NCI-H345 treated with DMSO at 0.1 percent for 48 hours (cell line): ENCODE results near the gene LANCL3.
"Not testable (repeated sequence)": the region's sequence is repeated elsewhere in the genome, so short reads cannot be mapped to it uniquely, and the experiment has no call there.

Source experiments
- DNase-seq: peaks from one replicate; lab custom pipeline; 2025; ENCODE audit not compliant: unreplicated experiment; lab: John Stamatoyannopoulos, UW

LANCL3 gene

DNA sequence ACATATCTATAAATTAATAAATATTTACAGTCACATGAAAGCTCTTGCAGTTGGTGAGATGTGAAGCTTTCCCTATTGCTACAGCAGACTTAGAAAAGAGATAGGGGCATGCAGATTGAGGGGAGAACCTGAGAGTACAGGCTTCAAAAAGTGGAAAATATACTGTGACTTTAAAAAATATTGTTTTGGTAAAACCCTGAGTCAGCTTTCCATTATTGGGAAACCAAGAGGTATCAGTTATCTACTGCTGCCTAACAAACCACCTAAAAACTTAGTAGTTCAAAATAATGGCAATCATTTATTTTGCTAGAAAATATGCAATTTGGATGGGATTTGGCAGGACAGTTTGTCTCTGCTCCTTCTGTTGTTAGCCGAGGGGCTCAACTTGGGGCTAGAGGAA, 38.3 kb downstream of the LANCL3 start:
- no peak for DNase-seq

DNA sequence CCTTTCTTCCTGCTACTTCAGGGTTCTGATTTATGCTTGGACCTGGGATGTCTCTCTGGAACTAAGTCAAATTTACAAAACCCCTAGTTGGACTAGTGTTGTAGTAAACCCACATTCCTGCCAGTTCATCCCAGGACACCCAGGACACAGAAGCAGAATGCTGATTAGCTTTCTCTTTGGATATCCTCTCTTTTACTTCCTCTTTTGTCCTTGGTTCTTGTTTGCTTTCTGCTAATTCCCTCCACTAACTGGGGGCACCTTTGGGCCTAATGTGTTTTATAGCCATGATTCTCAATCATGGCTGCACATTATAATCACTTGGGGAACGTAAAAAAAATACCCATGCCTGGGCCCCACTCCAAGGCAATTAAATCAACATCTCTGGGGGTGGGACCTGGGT, 42.5 kb downstream of the LANCL3 start:
- no peak for DNase-seq

DNA sequence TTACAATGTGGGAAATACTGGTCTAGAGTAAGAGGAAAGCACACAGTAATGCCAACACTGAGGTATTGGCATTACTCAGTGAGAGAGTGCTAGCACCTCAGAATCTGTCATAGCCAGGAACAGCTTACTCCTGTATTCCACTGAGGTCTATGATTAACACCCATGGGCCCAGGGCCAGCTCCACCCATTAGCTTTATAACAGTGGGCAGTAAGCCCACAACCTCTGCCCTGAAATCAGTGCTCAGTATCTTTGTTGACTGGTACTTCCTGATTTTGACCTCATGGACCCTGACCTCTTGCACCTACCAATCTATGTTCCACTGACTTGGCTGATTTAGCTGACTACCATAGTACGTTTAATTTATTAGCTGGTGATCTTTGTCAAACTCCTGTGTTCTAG, 56.1 kb downstream of the LANCL3 start:
- no peak for DNase-seq

DNA sequence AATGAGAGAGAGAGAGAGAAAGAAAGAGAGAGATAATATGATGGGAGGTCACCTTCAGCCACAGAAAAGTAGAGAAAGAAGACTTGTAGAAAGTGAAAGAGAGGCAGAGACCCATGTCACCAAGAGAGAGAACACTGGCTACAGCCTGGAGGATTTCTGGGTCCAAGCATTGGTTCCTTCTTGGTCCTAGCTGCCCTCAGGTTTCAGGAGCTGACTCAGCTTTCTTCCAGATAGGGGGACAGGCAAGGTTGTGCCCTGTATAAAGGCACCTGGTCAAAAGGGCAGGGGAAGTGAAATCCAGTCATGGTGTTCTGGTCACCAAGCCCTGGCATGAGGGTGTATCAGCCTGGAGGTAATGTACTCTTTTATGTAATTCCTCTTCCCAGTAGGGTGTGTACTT, 66.6 kb downstream of the LANCL3 start:
- DNase-seq: no peak

DNA sequence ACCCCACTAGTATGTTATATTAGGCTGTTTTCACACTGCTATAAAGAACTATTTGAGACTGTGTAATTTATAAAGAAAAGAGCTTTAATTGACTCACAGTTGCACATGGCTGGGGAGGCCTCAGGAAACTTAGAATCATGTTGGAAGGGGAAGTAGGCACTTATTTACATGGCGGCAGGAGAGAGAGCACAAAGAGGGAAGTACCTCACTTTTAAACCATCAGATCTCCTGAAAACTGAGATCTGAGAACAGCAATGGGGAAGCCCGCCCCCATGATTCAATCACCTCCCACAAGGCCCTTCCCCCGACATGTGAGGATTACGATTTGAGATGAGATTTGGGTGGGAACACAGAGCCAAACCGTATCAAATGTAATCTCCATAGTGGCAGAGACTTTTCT, 68.7 kb downstream of the LANCL3 start:
- no peak for DNase-seq

DNA sequence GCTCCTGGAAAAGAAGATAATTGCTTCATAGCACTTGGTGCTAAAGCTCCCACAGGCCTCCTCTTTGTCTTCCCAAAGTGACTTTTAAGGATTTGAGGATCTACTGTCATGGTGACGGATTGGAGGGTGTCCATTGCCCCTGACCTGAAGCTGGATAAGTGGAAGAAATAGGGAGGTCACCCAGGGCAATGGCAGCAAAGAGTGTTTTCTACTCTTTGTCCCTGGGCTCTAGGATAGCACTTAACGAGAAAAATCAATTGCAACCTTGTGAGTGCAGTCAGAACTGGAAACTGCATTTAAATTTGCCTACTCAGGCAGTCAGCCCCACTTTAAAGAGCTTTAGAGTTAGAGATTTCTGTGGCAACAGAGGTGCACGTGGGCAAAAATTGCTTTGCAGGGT, 70.4 kb downstream of the LANCL3 start:
- DNase-seq: no peak

DNA sequence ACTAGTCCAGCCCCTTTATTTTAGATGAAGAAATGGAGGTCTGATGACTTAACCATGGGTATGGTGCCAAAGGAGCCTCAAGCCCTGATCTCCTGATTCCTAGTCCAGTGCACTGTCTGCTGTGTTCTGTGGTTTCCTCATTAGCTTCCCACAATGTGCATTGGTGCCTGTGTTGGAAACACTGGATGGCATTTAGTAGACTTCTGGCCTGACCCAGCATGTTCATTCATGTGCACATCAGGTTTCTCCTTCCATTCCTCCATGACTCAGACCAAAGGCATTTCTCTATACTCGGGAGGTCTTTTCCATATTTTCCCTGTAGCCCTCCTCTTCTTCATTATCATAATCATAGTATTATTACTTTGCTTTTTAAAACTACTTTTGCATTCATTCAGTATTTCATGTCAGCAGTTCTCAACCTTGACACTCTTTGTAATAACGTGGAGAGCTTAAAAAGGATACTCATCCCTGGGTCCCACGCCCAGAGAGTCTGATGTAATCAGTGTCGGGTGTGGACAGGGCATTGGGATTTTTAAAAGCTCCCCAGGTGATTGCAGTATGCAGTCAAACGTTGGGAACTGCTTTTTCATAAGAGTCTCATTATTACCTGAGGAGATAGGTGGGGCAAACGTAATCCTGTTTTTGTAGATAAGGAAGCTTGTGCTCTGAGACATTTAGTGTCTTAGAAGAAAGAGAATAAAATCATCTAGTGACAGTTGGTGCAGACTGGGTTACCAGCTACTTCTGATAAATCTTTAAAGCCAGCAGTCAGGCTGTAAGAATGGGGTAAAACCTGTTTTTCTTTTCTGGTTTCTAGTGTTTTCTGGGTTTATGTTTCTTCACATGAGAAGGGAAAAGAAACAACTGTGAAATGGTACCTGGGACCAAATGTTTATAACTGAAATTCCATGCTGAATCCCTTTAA, 73.2 kb downstream of the LANCL3 start:
- no peak for DNase-seq

DNA sequence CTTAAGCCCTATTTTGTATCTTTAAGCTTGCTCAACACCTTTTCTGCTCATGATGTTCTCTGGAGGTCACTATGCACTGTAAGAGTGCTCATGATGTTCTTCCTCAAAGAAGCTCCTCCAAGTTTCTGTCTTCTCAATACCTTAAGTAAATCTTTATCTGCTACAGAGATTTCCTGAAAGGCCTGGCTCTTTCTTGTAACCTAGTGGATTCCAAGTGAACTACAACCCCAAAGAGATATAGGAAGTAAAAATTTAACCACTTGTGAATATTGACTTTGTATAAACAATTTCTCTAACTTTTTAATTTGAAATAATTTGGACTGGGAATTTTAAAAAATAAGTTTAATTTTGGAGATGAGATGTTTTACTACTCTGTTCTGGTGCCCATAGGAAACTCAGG, 74.8 kb downstream of the LANCL3 start:
- no peak for DNase-seq

DNA sequence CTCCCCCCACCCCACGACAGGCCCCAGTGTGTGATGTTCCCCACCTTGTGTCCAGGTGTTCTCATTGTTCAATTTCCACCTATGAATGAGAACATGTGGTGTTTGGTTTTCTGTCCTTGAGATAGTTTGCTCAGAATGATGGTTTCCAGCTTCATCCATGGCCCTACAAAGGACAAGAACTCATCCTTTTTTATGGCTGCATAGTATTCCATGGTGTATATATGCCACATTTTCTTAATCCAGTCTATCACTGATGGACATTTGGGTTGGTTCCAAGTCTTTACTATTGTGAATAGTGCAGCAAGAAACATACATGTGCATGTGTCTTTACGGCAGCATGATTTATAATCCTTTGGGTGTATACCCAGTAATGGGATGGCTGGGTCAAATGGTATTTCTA, 79.4 kb downstream of the LANCL3 start:
- DNase-seq: not testable (repeated sequence)

DNA sequence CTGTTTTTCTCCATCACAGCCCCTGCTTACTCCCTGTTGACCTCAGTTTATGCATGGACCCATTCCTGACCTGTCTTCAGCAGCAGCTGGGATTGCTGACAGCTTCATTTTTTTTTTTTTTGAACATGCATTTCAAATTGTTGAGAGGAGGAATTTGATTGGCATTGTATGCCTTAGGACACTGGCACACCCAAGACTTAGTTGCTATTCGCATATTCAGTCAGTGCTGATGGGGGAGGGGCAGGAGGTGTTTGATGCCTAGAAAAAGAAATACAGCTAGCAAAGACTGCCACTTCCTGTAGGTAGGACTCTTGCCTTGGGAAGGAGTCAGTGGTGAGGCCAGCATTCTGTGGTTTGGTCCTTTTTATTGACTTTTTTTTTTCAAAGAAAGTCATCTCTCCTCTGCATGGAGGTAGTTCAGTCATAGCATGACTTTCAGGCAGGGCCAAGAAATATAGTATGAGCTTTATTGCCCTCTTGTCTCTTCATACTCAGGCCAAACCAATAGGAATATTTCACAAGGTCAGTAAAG, 80.5 kb downstream of the LANCL3 start:
- no peak for DNase-seq

DNA sequence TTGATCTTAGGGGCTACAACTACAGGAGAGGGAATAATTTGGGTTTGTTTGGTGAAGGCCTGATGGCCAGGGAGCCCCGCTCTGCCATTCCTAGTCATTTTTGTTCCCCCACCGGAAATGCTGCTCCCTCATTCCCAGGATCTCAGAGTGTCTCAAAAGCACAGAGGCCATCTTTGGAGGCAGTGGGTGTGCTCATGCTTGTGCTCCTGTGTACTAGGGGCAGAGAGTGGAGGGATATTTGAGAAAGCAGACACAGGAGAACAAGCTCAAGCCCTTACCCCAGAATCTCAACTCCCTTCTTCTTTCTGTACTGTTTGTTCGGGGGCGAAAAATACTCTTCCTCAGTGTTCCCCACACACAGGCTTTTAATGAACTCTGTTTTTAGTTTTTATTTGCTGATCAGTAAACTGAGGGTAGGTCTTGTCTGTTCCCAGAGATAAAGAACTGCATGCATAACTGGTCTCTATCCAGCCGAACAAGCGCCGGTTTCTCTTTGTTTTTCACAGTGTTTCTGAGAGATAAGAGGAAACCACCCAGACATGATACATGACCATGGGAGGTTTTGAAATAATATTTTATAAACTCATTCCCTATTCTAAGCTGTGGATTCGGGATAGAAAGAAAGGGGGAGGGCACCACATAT, 81.2 kb downstream of the LANCL3 start:
- no peak for DNase-seq

DNA sequence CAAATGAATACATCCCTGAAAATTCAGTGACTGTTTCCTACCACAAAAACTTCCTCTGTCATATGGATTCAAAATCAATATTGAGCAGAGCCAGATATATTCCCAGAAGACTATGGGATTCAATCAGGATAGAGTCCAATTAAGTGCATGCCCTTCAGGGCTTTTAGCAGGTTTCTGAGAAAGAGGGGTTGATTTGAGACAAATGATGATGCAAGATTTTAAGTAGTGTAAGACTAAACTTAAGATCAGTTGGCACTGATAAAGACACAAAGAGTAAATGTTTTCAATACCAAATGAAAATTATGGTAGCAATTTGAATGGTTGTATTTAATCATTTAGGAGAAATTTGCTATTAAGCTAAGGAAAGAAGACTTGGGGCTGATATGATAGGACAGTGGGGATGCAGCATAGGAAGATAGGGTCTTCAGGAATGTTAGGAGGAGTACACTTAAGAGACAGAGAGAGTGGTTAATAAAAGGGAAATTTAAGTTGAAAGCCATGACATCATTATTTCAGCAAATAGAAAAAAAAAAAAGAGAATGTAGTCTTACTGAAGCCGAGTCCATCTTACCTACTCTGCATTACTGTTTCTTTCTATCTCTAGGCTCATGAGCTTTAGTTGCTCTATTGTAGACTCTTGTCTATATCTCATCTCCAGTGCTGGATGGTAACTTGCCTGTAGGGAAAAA, 82.1 kb downstream of the LANCL3 start:
- no peak for DNase-seq

DNA sequence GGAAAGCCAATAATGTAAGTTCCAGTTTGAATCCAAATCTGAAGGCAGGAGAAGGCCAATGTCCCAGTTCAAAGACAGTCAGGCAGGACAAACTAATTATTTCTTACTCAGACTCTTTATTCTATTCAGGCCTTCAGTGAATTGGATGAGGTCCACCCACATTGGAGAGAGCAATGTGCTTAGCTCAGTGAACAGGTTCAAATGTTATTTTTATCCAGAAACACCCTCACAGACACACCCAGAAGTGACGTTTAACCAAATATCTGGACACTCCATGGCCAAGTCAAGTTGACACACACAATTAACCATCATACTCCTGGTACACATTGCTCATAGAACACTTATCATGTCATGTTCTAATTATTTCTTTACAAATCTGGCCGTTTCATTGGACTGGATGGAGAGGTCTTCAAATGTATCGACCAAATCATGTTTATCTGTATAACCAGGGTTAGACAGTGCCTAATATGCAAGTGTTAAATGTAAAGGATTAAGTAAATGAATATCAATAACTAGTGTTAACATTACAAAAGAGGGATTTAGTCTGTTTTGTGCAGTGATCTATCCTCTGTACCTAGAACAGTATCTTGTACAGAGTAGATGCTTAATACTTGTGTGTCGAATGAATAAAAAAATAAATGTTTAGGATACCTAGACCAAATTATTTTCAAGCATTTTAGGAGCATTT, 87.0 kb downstream of the LANCL3 start:
- DNase-seq: no peak

DNA sequence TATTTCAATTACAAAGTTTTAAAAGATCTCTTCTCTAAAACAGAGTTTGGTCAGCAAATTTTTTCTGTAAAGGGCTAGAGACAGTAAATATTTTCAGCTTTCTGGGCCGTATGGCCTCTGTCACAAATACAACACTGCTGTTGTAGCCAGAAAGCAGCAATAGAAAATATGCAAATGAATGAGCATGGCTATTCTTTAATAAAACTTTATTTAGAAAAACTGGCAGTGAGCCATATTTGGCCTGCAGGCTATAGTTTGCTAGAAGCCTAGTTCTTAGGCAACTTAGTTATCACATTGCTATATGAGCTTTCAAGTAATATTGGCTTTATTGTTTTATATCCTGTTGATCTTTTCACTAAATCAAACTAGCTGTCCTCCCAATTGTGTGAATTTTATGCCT, 87.6 kb downstream of the LANCL3 start:
- DNase-seq: no peak

DNA sequence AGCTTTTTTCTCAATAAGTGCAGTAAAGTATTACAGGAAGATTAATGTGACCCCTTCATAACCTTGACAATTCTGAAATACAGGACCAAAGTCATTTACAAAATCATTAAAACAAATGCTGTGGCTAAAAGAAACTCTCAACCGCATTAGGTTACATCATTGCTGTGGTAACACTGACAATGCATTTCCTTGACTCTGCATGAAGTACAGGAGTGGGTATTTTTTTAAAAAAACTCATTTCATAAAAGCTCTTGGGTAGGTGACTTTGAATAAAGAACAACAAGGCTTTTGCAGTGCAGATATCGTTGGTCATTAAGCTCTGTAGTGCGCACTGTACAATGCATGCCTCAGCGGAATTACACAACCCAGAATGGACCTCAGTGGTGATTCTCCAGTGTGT, 90.7 kb downstream of the LANCL3 start:
- DNase-seq: no peak

DNA sequence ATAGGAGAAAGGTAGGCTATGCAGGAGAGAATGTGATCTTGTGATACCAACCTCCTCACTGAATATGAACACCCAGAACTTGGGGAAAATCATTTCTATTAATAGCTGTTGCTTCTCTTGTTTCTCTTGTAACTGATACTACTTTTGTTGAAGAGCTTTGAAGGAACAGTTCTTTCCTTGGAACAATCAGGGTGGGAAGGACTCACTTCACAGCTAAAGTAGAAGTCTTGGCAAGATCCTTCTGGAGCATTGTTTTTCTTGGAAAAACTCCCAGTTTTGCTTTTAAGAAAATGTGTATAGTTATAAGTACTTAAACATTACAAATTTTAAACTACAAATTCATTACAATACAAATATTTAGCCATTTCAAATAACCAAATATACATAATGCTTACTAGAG, 95.1 kb downstream of the LANCL3 start:
- no peak for DNase-seq

DNA sequence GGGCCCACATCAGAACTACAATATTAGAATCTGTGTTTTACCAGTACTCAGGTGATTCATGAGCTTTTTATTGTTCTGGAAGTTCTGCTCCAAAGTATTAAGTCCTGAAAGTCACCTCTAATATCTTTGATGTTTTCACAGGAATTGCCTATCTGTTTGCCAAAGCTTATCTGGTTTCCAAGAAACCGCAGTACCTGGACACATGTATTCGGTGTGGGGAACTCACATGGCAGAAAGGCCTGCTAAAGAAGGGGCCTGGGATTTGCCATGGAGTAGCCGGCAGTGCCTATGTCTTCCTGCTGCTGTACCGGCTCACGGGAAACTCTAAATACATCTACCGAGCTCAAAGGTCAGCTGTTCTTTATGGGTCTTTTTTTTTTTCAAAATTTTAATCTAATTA, 95.7 kb downstream of the LANCL3 start:
- DNase-seq: no peak

DNA sequence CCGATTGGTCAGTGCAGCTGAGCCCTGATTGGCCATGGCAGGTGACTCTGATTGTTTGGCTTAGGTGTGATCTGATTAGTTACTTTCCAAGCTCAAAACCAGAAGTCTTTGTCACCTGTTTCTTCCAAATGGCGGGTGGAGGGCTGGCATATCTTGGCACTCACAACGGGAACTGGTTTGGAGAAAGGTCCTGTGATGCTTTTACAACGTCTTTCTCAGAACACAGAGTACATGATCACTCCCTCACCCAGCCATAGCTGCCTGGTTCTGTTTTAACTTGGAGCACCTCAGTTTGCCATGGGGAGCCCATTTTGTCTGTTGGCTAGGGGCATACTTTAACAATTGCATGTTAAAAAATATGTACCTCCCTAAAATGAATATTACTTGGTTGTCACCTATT, 101.1 kb downstream of the LANCL3 start:
- DNase-seq: no peak

DNA sequence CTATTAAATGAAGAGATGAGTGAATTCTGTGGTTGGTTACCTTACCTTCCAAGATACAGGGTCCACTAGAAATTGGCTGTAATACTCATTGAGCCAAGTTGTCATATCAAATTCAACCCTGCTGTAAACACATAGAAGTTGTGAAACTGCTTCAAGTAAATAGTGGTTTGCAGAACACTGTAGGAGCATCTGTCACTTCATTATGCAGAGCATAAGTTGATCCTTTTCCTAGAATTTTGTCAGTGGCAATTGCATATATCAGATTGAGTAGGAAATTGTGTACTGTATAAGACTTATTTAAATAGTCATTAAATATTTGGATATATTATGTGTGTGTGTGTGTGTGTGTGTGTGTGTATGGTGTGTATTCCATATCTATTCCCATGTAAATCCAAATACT, 105.3 kb downstream of the LANCL3 start:
- DNase-seq: no peak

DNA sequence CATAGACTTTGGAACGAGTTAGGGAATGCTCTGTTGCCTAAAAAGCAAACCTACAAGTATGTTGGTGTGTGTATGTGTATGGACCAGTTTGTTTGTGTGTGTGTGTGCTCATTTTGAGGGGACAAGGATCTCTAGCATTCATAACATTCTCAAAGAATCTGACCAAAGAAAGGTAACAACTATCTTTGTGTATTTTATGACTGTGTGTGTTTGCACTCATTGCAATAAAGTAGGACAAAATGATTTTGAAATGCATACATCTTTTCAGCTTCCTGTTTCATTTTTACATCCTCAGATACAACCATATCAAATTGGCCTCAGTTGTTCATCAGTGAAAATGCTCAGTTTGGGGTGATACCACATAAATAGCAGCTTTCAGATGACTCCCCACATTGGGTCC, 105.8 kb downstream of the LANCL3 start:
- no peak for DNase-seq

DNA sequence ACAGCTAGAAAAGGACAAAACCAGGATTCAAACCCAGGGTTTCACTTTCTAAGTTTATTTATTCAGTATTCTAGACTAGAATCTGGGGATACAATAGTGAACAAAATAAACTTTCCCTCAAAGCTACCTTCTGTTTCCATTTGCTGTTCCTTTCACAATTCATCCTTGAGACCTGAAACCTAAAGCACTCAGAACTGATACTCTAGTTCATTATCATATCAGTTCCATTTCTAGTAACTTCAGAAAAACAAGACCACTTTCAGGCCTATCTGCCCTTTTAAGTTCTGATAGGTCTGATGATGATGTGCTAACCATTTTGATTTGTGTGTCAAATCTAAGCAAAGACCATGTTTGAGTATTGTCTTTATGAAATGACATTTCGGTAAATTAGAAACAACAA, 106.3 kb downstream of the LANCL3 start:
- DNase-seq: no peak
